GM21423 (cell line): ENCODE measurements around the gene TMEM258.

Experiments
- ATAC-seq: cut with Tn5 transposase; IDR thresholded peaks from one replicate; pipeline ENCODE4 v1.9.1; 2021; ENCODE audit warnings: mild to moderate bottlenecking, moderate library complexity; ENCODE audit not compliant: unreplicated experiment

Gene TMEM258

GRCh38 chr11:61797263-61797944, 5.0 kb upstream of the TMEM258 start:
- ATAC-seq, result no peak

DNA sequence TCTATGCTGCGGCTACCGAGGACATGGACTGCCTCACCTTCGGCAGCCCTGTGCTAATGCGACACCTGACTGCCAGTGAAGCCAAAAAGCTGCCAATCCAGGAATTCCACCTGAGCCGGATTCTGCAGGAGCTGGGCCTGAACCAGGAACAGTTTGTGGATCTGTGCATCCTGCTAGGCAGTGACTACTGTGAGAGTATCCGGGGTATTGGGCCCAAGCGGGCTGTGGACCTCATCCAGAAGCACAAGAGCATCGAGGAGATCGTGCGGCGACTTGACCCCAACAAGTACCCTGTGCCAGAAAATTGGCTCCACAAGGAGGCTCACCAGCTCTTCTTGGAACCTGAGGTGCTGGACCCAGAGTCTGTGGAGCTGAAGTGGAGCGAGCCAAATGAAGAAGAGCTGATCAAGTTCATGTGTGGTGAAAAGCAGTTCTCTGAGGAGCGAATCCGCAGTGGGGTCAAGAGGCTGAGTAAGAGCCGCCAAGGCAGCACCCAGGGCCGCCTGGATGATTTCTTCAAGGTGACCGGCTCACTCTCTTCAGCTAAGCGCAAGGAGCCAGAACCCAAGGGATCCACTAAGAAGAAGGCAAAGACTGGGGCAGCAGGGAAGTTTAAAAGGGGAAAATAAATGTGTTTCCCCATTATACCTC, 3.6 kb upstream of the TMEM258 start:
- ATAC-seq, result no peak

- no peak for ATAC-seq
Measured at GRCh38 chr11:61795459-61795858, 3.1 kb upstream of the TMEM258 start.

DNA sequence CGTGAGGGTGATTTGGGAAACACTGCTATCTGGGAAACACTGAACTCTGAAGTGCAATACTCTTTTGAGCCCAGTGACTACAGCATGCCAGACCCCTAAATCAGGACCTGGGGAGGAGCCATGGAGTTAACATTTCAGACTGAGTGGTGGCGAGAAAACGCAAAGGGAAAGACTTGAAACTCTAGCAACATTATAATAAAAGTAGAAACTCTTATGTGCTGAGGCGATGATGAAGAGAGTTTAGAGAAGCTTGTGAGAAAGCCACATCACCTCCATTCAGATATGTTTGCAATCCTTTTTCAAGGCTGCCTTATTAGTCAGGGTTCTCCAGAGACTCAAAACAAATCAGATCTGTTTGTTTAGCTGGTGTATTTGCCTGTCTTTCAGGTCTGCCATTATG, 2.2 kb upstream of the TMEM258 start:
- ATAC-seq, result no peak

DNA sequence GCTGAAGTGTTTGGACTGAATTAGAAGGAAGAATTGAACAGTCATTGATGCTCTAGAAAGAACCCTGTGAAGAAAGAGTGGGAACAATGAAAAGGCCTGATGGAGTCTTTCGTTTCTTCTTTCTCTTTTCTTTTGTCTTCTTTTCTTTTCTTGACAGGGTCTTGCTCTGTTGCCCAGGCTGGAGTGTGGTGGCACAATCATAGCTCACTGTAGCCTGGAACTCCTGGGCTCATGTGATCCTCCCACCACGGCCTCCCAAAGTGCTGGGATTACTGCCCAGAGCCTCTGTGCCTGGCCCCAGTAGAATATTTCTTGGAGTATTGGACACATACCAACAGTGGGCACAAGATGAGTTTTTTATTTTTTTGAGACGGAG, 1.4 kb upstream of the TMEM258 start:
- no peak for ATAC-seq

DNA sequence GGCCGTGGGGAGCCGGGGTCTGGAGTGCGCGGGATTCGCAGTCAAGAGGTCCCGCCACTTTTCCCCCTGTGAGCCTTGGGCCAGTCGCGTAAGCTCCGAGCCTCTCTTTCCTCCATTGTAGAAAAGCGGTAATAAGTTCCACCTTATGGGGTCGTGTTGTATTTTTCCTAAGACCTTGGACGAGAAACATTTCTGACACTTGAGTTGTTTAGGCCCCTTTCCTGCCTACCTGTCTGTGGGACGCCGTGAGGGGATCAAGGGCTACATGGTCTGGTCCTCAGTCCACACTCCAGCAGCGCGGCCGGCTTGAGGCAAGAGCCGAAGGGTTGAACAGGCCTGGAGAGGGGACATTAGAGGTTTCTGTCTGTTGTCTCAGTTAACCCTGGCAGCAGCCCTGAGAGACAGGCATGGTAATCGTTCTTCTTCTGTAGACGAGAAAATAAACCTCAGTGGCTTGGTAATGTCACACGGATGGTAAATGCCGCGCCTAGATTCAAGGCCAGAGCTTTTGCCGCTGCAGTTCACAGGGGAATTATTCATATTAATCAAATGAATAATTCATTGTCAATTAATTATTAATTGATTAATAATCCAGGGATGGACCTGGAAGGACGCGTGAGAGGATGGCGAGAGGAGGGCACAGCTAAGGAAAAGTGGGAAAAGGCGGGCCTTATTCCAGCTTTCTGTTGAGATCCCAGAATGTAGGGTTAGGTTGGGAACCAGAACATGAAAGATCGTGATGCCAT, 857 bp upstream of the TMEM258 start:
- ATAC-seq, result no peak

- peak; percentile 18 for ATAC-seq
Measured at GRCh38 chr11:61791737-61792309, 576 bp downstream of the TMEM258 start.

DNA sequence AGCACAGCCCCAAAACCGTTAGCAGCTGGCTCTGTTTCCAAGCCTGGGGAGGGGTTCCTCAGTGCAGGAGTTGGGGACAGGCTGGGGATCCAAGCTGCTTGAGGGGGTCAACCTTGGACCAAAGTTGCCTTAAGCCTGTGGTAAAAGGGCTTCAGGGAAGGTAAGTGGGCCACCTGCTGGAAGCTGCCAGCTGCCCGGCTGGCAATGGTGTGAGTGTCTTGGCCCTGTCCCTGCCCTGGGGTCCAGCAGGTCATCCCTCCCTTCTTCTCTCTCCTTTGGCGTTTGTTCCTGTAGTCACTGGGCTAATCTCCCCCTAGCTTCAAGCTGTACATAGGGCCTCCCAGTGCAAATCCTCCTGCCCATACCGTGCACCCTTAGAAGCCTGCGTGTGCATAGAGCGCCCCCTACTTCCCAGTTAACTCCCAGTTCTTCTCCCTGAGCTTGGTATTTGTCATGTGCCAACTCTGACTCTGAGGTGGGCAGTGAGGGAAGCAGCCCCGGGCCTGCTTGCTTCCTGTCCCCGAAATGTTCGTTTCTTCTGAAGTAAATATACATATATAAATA, 4.4 kb downstream of the TMEM258 start:
- ATAC-seq, result no peak

DNA sequence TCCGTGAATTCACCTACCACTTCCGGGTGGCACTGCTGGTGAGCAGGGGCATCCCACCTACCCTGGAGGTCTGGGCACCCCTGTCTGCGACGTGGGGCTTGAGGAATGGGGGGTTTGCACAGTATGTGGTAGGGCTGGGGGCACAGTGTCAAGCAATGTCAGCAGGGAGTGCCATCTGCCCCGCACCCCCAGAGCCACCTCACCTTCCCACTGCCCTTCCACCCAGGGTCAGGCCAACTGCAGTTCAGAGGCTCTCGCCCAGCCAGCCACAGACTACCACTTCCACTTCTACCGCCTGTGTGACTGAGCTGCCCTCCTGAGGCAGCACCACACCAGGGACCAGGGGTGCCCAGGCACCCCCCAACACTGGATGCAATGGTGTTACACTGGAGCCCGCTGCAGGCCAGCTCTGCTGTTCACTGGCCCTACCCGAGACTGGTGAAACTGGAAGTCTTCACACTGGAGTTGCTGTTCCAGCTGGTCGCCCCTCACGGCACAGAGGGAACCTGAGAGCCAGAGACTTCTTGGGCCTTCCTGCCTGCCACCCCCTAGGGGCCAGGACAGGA, 6.5 kb downstream of the TMEM258 start:
- ATAC-seq, result peak; percentile 42

GRCh38 chr11:61784506-61784805, 7.9 kb downstream of the TMEM258 start:
- ATAC-seq, result no peak

DNA sequence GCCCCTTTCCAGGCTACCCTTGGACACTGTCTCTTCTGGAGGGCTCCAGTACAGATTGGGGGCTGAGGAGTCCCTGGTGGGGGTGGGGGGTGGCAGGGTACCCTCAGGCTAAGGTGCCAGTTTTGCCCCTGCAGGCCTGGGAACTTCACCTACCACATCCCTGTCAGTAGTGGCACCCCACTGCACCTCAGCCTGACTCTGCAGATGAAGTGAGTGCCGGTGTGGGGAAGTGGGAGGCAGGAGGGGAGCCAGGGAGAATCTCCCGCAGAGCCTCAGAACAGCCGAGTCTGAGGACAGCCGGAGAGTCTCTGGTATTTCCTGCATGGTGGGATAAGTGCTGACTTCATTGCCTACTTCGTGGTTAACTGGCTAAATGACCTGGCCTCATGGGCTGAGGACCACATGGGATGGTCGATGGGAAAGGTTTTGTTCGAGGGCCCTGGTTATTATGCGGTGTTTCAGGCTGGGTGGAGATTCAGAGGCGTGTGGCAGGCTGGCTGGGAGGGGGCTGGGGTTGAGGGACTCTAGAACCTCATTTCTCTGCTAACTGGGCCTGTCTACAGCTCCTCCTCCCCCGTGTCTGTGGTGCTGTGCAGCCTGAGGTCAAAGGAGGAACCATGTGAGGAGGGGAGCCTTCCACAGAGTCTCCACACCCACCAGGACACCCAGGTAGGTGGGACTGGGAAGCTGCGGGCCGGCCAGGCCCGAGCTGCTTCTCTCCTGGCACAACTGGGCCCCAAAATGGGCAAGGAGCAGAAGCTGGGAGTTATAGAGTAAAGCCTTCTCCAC, 8.5 kb downstream of the TMEM258 start:
- no peak for ATAC-seq

- no peak for ATAC-seq
Measured at GRCh38 chr11:61782841-61783240, 9.6 kb downstream of the TMEM258 start.

GRCh38 chr11:61782299-61782698, 10.1 kb downstream of the TMEM258 start:
- no peak for ATAC-seq

DNA sequence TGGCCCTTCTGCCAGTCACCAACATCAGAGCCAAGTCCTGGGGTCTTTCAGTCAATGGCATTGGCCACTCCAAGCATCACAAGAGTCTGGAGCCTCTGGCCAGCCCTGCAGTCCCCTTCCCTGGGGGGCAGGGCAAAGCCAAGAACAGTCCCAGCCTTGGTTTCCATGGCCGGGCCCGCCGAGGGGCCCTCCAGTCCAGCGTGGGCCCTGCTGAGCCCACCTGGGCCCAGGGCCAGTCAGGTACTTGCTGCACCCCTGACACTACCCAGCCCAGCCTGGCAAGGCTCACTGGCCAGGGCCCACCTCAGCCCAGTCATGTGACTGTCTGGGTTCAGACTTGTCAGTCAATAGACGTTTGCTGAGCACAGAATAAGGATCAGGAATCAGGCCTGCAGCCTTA, 10.8 kb downstream of the TMEM258 start:
- no peak for ATAC-seq

DNA sequence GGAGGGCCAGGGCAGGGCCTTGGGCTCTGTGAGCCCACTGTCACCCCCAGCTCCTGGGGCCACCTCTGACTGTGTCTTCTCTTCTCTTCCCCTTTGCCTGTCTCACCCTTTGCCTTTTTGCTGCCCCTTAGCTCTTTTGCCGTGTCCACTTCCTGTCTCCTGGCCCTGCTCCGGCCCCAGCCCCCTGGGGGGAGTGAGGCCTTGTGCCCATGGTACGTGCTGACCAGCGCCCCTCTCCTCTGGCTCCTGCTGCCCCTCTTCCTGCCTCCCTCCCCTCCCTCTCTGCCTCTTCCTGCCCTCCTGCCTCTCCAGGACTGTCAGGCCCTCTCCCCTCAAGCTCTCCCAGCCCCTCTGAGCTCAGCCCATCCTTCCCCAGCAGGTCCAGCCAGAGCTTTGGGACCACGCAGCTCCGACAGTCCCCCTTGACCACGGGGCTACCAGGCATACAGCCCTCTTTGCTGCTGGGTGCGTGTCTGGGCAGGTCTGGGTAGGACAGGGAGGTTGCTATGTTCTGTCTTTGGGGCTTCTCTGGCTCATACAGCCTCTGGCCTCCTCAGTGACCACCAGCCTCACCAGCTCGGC, 11.7 kb downstream of the TMEM258 start:
- no peak for ATAC-seq

DNA sequence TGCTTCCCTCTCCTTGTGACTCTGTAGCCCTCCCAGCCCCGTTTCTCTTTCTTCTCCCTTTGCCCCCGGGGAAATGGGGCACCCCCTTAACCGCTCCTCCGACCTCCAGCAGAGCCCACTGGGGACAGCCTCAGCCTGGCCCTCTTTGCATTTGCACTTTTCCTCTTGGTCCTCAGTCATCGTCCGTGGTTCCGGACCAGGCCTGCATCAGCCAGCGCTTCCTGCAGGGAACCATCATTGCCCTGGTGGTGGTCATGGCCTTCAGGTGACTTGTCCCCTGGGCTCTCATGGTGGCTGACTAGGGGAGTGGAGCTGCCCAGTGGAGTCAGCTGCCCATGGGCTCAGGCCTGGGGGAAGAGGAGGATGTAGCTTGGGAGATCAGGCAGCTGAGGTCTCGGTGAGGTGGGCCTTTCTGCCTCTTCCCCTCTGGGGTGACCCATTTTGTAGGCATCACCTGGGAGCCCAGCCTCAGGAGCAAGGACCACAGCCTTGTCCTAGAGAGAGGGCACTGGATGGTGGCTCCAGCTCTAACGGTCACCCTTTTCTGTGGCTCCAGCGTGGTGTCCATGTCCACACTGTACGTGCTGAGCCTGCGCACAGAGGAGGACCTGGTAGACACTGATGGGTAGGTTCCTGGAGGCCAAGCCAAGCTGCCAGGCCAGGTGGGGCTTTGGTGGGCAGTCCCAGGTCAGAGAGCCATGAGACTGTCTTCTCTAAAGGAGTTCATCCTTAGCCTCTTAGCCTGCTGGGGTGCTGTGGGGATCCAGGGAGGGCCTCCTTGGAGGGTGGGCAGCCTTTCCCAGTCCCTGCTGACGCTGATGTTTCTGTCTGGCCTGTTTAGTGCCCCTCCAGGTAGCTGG, 12.5 kb downstream of the TMEM258 start:
- ATAC-seq, result no peak

DNA sequence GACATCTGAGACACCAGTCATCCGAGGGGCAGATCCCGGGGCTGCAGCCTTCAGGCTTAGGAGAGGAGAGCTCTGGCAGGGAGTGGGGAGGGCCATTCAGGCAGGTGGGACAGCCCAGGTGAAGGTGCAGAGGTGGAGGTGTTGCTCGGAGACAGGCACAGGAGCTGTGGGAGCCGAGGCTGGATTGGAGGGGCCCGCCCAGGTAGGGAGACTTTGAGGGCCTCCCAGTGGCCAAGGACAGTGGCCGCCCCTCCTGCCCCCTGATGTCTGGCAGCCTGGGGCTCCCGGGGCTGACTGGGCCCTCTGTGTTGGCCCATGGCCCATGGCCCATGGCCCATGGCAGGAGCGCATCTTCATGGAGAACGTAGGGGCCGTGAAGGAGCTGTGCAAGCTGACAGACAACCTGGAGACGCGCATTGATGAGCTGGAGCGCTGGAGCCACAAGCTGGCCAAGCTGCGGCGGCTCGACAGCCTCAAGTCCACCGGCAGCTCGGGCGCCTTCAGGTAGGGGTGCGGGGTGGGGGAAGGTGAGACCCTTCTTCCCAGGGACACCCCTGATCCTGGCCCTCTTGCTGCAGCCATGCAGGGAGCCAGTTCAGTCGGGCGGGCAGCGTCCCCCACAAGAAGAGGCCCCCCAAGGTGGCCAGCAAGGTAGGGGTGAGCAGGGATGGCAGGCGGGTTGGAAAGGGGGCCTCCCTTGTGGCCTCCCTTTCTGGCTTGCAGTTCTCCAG, 13.3 kb downstream of the TMEM258 start:
- ATAC-seq, result no peak

GRCh38 chr11:61778357-61778886, 14.0 kb downstream of the TMEM258 start:
- no peak for ATAC-seq
